Measurements from ENCODE around the gene SLC30A1. TPM values are rescaled to one million over a fixed set of nuclear protein-coding genes. Genes with fewer than 3 reads are reported as not detected.

Gene SLC30A1
- total RNA-seq, 6 experiments from 2014 or later, result 23.6 to 27.5 (median 25.7) TPM

GRCh38 chr1:211580303-211580687 is 1.3 kb upstream of the SLC30A1 start:
- Mint-ChIP-seq H3K36me3 (ENCODE audit: low read depth) (peaks cover 20% of the 10 kb centered on the region), H3K4me1 (ENCODE audit: low read depth) (peaks cover 62% of the 10 kb centered on the region), H3K27ac (peak overlapping the region; percentile 81; the same call in 1 of the 2 replicates), H3K27me3 (ENCODE audit: insufficient read depth) (no peaks in the 10 kb centered on the region; the same call in 1 of the 2 replicates), H3K9me3 (no peaks in the 10 kb centered on the region), H3K4me3 (peak overlapping the region; percentile 80)
- TF ChIP-seq CTCF (IDR thresholded peaks at IDR 0.05), result no peak
- no peak for DNase-seq

GRCh38 chr1:211579440-211580302 is 710 bp upstream of the SLC30A1 start:
- H3K9me3 Mint-ChIP-seq, result no peaks in the 10 kb centered on the region
- peak overlapping the region; percentile 62; the same call in 1 of the 2 replicates for H3K27ac Mint-ChIP-seq
- peak; percentile 32 for DNase-seq
- no peaks in the 10 kb centered on the region; the same call in 1 of the 2 replicates for H3K27me3 Mint-ChIP-seq (ENCODE audit: insufficient read depth)
- peaks cover 25% of the 10 kb centered on the region for H3K36me3 Mint-ChIP-seq (ENCODE audit: low read depth)
- H3K4me1 Mint-ChIP-seq (ENCODE audit: low read depth), result peaks cover 68% of the 10 kb centered on the region
- no peak for TF ChIP-seq CTCF (IDR thresholded peaks at IDR 0.05)
- peak overlapping the region; percentile 80 for H3K4me3 Mint-ChIP-seq

GRCh38 chr1:211577819-211578639 is 932 bp downstream of the SLC30A1 start:
- peak overlapping the region; percentile 81 for H3K27ac Mint-ChIP-seq

GRCh38 chr1:211577277-211577818 is 1.6 kb downstream of the SLC30A1 start:
- peaks cover 62% of the 10 kb centered on the region for H3K4me1 Mint-ChIP-seq (ENCODE audit: low read depth)
- no peak for DNase-seq
- peak overlapping the region; percentile 76 for H3K27ac Mint-ChIP-seq
- no peak for TF ChIP-seq CTCF (IDR thresholded peaks at IDR 0.05)
- no peaks in the 10 kb centered on the region for H3K27me3 Mint-ChIP-seq (ENCODE audit: insufficient read depth)
- H3K9me3 Mint-ChIP-seq, result no peaks in the 10 kb centered on the region
- H3K36me3 Mint-ChIP-seq (ENCODE audit: low read depth), result peaks cover 36% of the 10 kb centered on the region
- H3K4me3 Mint-ChIP-seq, result peak overlapping the region; percentile 97

More at GRCh38 chr1:211577819-211578639, 932 bp downstream of the SLC30A1 start:
- H3K36me3 Mint-ChIP-seq (ENCODE audit: low read depth), result peaks cover 36% of the 10 kb centered on the region
- H3K4me1 Mint-ChIP-seq (ENCODE audit: low read depth), result peaks cover 66% of the 10 kb centered on the region
- peak overlapping the region; percentile 97 for H3K4me3 Mint-ChIP-seq
- peak; percentile 94 for TF ChIP-seq CTCF (IDR thresholded peaks at IDR 0.05)
- no peaks in the 10 kb centered on the region for H3K9me3 Mint-ChIP-seq
- H3K27me3 Mint-ChIP-seq (ENCODE audit: insufficient read depth), result no peaks in the 10 kb centered on the region
- peak; percentile 42 for DNase-seq

- Mint-ChIP-seq H3K27me3 (ENCODE audit: insufficient read depth) (no peaks in the 10 kb centered on the region), H3K36me3 (ENCODE audit: low read depth) (peaks cover 36% of the 10 kb centered on the region), H3K4me1 (ENCODE audit: low read depth) (peaks cover 56% of the 10 kb centered on the region), H3K4me3 (peak overlapping the region; percentile 97), H3K27ac (peak overlapping the region; percentile 76), H3K9me3 (no peaks in the 10 kb centered on the region)
- no peak for DNase-seq
- no peak for TF ChIP-seq CTCF (IDR thresholded peaks at IDR 0.05)
These were observed 2.2 kb downstream of the SLC30A1 start for GRCh38 chr1:211576717-211577116.
